Stimulated activated naive CD8-positive, alpha-beta T cell treated with anti-CD3 and anti-CD28 coated beads, Interleukin-15, amount 100 ng/mL, for 72 hours (primary cell): Measurements from ENCODE around the gene NUDT8.
A peak's percentile ranks its signal among the peaks of the same experiment; 100 is the strongest.

Experiments
- ATAC-seq: fragments of 150-1000 bp; cut with Tn5 transposase; 2 replicates; pipeline ENCODE4 v1.10.0; 2021; ENCODE audit warnings: mild to moderate bottlenecking, moderate library complexity
- DNase-seq, 2 donors: peaks; one replicate each; pipeline ENCODE4 v3.0.0; 2021 to 2022
- H3K27ac Mint-ChIP-seq, 2 donors: one replicate each; pipeline ENCODE4 v1.8.0; 2022; ENCODE audit warnings: mild to moderate bottlenecking in 2 of 2, mixed read lengths in 2 of 2, moderate library complexity in 2 of 2
- H3K27me3 Mint-ChIP-seq: one replicate; pipeline ENCODE4 v1.8.0; 2022; ENCODE audit warnings: mixed read lengths
- H3K4me1 Mint-ChIP-seq: one replicate; pipeline ENCODE4 v1.8.0; 2022; ENCODE audit warnings: mild to moderate bottlenecking, mixed read lengths
- H3K4me3 Mint-ChIP-seq, 2 donors: one replicate each; pipeline ENCODE4 v1.8.0; 2022; ENCODE audit warnings: mild to moderate bottlenecking in 2 of 2, mixed read lengths in 2 of 2, moderate library complexity in 1 of 2
- H3K9me3 Mint-ChIP-seq, 2 donors: one replicate each; pipeline ENCODE4 v1.8.0; 2022; ENCODE audit warnings: mixed read lengths in 2 of 2

The NUDT8 gene

GRCh38 chr11:67629386-67630227 is at the start of gene NUDT8:
Gene NUDT8, minus strand, starts transcription at chr11:67629937. Its CDS starts 26 bp downstream, at chr11:67629911.
- no peaks in the 10 kb centered on the region for H3K27me3 Mint-ChIP-seq

GRCh38 chr11:67675058-67675747 is 45.5 kb upstream of the NUDT8 start:
- H3K4me1 Mint-ChIP-seq: no peaks in the 10 kb centered on the region
- H3K9me3 Mint-ChIP-seq: peaks cover 0 to 8% of the 10 kb centered on the region in 2 donors
- H3K27me3 Mint-ChIP-seq: peaks cover 7% of the 10 kb centered on the region
- no peak overlapping the region for H3K4me3 Mint-ChIP-seq
- no peak for ATAC-seq
- no peak for DNase-seq
- H3K27ac Mint-ChIP-seq: no peak overlapping the region

More at GRCh38 chr11:67629386-67630227, at the start of gene NUDT8:
- ATAC-seq: peak; percentile 76
- H3K27ac Mint-ChIP-seq: peak within 1 kb of the TSS; percentile 78 to 82
- no peaks in the 10 kb centered on the region for H3K9me3 Mint-ChIP-seq
- peak within 1 kb of the TSS; percentile 88 for H3K4me3 Mint-ChIP-seq
- peaks cover 42% of the 10 kb centered on the region for H3K4me1 Mint-ChIP-seq
- DNase-seq: peak; percentile 92 to 95

GRCh38 chr11:67674442-67674871 is 44.7 kb upstream of the NUDT8 start, which contains the start of gene ALDH3B2:
Gene ALDH3B2, minus strand, starts transcription at chr11:67674623. Its CDS starts 7,688 bp downstream, at chr11:67666935.
- peaks cover 7% of the 10 kb centered on the region for H3K27me3 Mint-ChIP-seq
- no peak within 1 kb of the TSS for H3K4me3 Mint-ChIP-seq
- DNase-seq (no peak), ATAC-seq (no peak)
- H3K27ac Mint-ChIP-seq: no peak within 1 kb of the TSS
- peaks cover 0 to 8% of the 10 kb centered on the region in 2 donors for H3K9me3 Mint-ChIP-seq
- H3K4me1 Mint-ChIP-seq: no peaks in the 10 kb centered on the region

GRCh38 chr11:67673902-67674301 is 44.2 kb upstream of the NUDT8 start:
- no peak overlapping the region for H3K4me3 Mint-ChIP-seq
- no peaks in the 10 kb centered on the region for H3K4me1 Mint-ChIP-seq
- ATAC-seq (no peak), DNase-seq (no peak)
- H3K27me3 Mint-ChIP-seq: peaks cover 7% of the 10 kb centered on the region
- H3K27ac Mint-ChIP-seq: no peak overlapping the region
- peaks cover 0 to 8% of the 10 kb centered on the region in 2 donors for H3K9me3 Mint-ChIP-seq

- Mint-ChIP-seq H3K4me1 (no peaks in the 10 kb centered on the region), H3K4me3 (no peak overlapping the region), H3K27ac (no peak overlapping the region), H3K9me3 (peaks cover 0 to 8% of the 10 kb centered on the region in 2 donors), H3K27me3 (peaks cover 7% of the 10 kb centered on the region)
- ATAC-seq (no peak), DNase-seq (no peak)
Observed at GRCh38 chr11:67673358-67673757, 43.6 kb upstream of the NUDT8 start.

- Mint-ChIP-seq H3K9me3 (peaks cover 0 to 2% of the 10 kb centered on the region in 2 donors), H3K4me1 (no peaks in the 10 kb centered on the region), H3K27me3 (no peaks in the 10 kb centered on the region), H3K27ac (no peak overlapping the region), H3K4me3 (no peak overlapping the region)
- ATAC-seq (no peak), DNase-seq (no peak)
Observed at GRCh38 chr11:67671211-67671520, 41.4 kb upstream of the NUDT8 start.

GRCh38 chr11:67670316-67671210 is 40.8 kb upstream of the NUDT8 start:
- ATAC-seq (no peak), DNase-seq (no peak)
- Mint-ChIP-seq H3K27ac (no peak overlapping the region), H3K27me3 (no peaks in the 10 kb centered on the region), H3K4me1 (no peaks in the 10 kb centered on the region), H3K9me3 (no peaks in the 10 kb centered on the region), H3K4me3 (no peak overlapping the region)

GRCh38 chr11:67668192-67668551 is 38.4 kb upstream of the NUDT8 start:
- ATAC-seq: peak; percentile 11
- Mint-ChIP-seq H3K9me3 (no peaks in the 10 kb centered on the region), H3K27me3 (no peaks in the 10 kb centered on the region), H3K4me3 (no peak overlapping the region), H3K4me1 (no peaks in the 10 kb centered on the region), H3K27ac (no peak overlapping the region)
- DNase-seq: no peak

- no peak overlapping the region for H3K4me3 Mint-ChIP-seq
- DNase-seq (no peak), ATAC-seq (peak; percentile 45)
- H3K4me1 Mint-ChIP-seq: no peaks in the 10 kb centered on the region
- no peaks in the 10 kb centered on the region for H3K9me3 Mint-ChIP-seq
- no peaks in the 10 kb centered on the region for H3K27me3 Mint-ChIP-seq
- H3K27ac Mint-ChIP-seq: no peak overlapping the region
Observed at GRCh38 chr11:67667490-67668191, 37.9 kb upstream of the NUDT8 start.

- no peak overlapping the region for H3K27ac Mint-ChIP-seq
- H3K4me3 Mint-ChIP-seq: no peak overlapping the region
- DNase-seq (no peak), ATAC-seq (peak; percentile 3)
- H3K9me3 Mint-ChIP-seq: no peaks in the 10 kb centered on the region
- H3K4me1 Mint-ChIP-seq: no peaks in the 10 kb centered on the region
- H3K27me3 Mint-ChIP-seq: no peaks in the 10 kb centered on the region
Observed at GRCh38 chr11:67666676-67667489, 37.1 kb upstream of the NUDT8 start.

GRCh38 chr11:67666303-67666645 is 36.5 kb upstream of the NUDT8 start:
- ATAC-seq (peak; percentile 7), DNase-seq (no peak)
- Mint-ChIP-seq H3K4me1 (no peaks in the 10 kb centered on the region), H3K4me3 (no peak overlapping the region), H3K27me3 (no peaks in the 10 kb centered on the region), H3K27ac (peak overlapping the region; percentile 12 to 63), H3K9me3 (no peaks in the 10 kb centered on the region)

GRCh38 chr11:67665541-67666302 is 36.0 kb upstream of the NUDT8 start:
- Mint-ChIP-seq H3K27me3 (no peaks in the 10 kb centered on the region), H3K4me3 (no peak overlapping the region), H3K9me3 (no peaks in the 10 kb centered on the region), H3K27ac (no peak overlapping the region), H3K4me1 (no peaks in the 10 kb centered on the region)
- ATAC-seq: peak; percentile 8
- DNase-seq: no peak

GRCh38 chr11:67664696-67665540 is 35.2 kb upstream of the NUDT8 start:
- no peaks in the 10 kb centered on the region for H3K27me3 Mint-ChIP-seq
- no peak overlapping the region for H3K4me3 Mint-ChIP-seq
- H3K27ac Mint-ChIP-seq: no peak overlapping the region
- no peak for DNase-seq
- no peak for ATAC-seq
- no peaks in the 10 kb centered on the region for H3K4me1 Mint-ChIP-seq
- no peaks in the 10 kb centered on the region for H3K9me3 Mint-ChIP-seq
